Ecto neural progenitor cell (in vitro differentiated cells): Measurements from ENCODE around the gene CHST2.

Source experiments
- DNase-seq: peaks from one replicate; pipeline ENCODE4 v3.0.0-alpha.2; 2018; ENCODE audit warnings: low spot score

Gene CHST2

GRCh38 chr3:143167969-143168854 lies 48.6 kb downstream of the CHST2 start:
- no peak for DNase-seq

- no peak for DNase-seq
Measured at GRCh38 chr3:143168855-143169192, 49.3 kb downstream of the CHST2 start.

GRCh38 chr3:143170074-143170473 lies 50.5 kb downstream of the CHST2 start:
- no peak for DNase-seq

GRCh38 chr3:143170676-143171075 lies 51.1 kb downstream of the CHST2 start:
- no peak for DNase-seq

- no peak for DNase-seq
Measured at GRCh38 chr3:143171141-143171980, 51.8 kb downstream of the CHST2 start.

- DNase-seq = no peak
Measured at GRCh38 chr3:143172062-143172794, 52.7 kb downstream of the CHST2 start.

- no peak for DNase-seq
Measured at GRCh38 chr3:143172795-143173145, 53.2 kb downstream of the CHST2 start.

GRCh38 chr3:143173242-143173641 lies 53.7 kb downstream of the CHST2 start:
- DNase-seq = no peak
